ENCODE results near the gene ITGB7.
A peak's percentile ranks its signal among the peaks of the same experiment; 100 is the strongest.

Gene ITGB7

DNA sequence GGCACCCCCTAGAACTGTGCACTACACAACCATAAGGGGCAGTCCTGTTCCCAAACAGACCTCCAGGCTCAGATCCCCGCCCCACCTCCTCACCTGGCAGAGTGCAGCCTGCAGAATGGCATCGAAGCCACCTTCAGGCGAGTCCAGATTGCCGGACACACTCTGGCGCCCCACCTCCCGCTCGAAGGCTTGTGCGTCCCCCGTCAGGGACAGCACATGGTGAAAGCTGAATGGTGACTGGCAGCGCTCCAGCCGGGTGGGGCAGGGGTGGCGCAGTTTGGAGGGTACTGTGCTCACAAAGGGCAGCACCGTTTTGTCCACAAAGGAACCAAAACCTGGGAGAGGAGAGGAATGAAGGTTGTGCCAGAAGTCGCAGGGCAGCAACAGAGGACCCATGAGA, 10.6 kb downstream of the ITGB7 start:
- DNase-seq (ENCODE audit: low read depth) = no peak

DNA sequence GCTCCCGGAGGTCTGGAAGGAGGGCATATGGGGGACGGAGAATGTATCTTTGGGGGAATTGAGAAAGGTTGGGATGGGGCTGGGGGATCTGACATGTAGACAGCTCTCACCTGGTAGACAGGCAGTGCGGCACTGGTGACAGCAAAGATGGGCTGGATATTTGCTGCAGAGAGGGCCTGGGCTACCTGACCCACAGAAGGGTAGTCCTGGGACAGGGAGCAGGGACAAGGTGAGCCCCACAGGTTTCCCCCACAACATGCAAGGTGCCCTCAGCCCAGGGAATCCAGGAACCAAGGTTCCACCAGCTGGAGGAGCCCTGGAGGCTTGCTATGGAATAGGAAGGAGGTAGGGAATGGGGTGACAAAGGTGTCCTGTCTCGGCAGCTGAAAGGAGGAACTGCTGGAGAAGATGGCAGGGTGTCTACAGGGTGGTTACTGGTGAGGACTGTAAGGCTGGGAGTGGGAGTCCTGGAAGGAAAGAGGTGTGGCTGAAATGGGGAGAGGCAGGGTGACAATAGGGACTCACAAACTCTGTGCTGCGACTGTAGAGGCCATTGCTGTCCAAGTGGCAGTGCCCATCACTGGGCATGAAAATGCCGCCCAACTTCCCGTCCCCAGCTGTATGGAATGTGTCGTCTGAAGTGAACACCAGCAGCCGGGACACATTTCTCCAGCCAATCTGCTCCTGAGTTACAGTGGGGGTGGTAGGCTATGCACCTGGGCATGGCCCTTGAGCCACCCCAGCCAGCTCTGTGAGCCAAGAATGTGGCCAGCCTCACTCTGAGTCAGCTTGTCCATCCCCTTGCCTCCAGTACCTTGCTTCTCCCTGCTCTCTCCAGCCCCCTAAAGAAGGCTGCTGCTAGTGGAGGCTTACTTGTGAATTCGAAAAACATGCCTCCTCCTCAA, 11.3 kb downstream of the ITGB7 start:
- no peak for DNase-seq (ENCODE audit: low read depth)

DNA sequence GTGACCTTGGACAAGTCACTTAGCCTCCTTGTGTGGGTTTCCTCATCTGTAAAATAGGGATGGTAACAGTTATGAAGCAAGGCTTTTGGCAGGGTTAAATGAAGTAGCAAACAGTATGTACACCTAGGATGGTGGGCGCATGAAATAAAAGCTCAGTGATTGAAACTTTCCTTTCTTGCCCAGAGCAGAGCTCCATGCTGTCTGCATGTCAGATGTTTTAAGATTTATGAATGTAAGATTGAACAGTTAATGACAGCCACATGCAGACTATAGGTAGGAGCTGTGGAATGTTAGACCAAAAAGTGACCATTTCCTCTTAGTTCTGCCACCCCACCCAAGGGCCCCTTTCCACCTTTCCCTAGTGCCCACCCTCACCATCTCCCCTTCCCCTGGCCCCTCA, 12.1 kb downstream of the ITGB7 start:
- DNase-seq (ENCODE audit: low read depth) = no peak

DNA sequence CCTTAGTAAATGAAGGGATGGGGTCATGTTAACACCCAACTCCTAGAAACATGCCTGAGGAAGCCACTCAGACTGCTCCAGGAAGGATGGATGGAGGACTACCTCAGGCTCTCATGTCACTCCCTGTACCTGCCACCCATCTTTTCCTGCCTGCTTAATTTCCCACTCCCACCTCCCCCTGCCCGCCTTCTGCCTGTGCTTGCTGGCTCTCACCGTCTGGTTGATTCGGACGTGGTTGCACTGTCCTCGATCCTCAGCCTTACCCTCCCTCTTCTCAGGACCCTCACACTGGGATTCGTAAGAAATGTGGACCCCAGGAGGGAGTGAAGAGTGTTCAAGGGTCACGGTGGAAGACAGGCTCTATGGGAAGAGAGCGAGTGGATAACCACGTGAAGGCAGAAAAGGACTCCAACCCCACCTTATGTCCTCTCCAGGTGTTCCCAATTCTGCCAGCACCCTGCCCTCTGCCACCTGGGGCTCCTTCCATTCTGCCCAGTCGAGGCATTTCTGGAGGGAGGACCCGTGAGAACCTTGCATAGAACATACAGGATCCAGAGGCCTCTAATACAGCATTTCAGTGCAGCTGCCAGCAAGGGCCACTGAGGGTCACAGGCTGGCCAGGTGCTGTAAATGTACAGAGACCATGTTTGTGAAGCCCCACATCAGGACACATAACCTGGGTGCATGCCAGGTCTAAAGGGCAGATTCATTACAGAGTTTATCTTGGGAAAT, 12.9 kb downstream of the ITGB7 start:
- DNase-seq (ENCODE audit: low read depth) = no peak

DNA sequence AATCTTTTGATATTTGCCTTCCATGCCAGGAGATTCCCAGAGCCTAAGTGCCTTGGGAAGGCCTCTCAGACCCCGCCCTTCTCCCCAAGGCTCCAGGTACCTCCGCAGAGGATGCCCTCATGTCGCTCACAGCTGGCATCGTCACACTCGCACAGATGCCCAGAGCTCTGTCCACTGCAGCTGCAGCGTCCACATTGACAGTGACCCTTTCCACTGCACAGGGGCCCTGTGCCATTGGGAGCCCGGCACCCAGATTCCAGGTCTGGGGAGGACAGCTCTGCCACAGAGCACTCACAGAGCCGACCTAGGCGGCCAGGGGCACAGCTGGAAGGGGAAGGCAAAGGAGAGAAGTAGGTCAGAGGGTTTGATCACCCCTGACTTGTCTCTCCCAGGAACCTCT, 14.0 kb downstream of the ITGB7 start:
- DNase-seq (ENCODE audit: low read depth) = no peak

DNA sequence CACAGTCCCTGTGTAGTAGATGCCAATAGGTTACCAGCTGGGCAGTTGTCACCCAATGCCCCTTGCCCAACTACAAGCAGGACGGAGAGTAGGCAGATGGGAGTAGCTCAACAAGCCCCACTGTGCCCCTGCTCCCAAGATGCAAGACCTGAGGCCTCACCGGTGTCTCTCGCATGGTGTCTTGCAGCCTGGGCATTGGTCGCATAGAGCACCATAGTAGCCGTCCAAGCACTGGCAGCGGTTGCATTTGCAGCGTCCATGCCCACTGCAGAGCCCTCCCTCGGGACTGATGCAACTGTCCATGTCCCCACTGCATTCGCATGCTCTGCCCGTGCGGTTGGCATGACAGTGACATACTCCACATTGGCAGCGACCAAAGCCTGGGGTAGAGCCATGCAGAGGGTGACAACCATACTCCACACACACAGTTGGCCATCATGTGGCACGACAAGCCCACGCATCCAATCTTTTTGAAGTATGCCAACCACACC, 14.5 kb downstream of the ITGB7 start:
- no peak for DNase-seq (ENCODE audit: low read depth)

DNA sequence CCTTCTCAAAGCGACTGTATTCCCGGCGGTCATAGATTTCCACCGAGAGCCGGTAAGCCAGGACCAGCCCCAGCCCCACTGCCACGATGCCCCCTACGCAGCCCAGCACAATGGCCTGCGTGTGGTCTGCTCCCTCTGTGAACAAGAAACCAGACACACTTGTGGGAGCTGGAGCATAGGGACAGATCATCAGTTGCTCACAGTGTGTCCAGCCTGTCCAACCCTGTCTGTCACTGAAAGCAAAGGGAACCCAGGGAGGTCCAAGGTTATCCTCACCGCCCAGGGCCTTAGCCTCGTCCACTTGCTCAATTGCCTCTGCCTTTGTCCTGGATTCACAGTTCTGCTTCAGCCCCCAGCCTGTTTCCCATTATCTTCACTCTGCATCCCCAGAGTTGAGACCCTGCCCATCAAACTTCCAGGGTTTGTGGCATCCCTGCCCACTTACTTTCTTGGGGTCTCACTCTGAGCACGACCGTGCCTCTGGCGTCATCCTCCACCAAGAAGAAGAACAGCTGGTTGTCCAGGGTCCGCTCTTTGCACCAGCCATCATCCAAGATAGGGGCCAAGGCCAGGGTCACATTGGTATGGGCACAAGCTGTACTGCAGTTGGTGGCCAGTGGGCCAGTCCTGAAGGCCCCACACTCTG, 15.0 kb downstream of the ITGB7 start:
- no peak for DNase-seq (ENCODE audit: low read depth)

DNA sequence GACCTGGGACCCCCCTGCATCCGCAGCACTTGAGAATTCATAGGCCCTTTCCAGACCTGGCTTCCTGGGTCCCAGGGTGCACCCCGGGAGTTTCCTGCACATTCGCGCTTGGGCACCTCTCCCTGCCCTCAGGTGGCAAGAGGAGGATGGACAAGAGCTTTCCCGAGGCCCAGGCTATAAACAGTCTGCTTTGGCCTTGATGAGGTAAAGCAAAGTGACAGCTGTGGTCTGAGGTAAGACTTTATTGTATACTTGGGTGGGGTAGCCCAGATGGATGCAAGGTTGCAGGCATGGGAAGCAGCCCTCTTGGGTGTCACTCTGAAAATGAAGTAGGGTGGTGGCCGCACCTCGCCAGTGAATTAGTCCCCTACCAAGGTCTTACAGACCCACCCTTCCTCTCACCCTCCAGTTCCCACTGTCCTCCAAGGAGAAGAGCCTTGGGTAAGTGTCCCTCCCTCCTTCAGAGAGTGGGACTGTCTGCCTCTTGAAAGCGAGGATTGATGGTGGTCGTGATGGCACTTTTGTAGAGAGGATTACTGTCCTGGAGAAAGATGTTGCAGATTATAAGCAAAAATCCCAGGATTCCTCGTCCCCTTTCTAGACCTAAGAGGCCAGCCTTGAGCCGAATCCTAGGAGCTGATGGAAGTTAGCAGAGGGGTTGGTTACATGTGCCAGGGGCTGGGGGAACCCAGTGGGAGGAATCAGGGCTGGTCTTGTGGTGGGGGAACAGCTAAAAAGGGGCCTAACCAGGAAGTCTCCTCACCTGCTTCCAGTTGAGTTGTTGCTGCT, 15.8 kb downstream of the ITGB7 start:
- DNase-seq (ENCODE audit: low read depth) = no peak

DNA sequence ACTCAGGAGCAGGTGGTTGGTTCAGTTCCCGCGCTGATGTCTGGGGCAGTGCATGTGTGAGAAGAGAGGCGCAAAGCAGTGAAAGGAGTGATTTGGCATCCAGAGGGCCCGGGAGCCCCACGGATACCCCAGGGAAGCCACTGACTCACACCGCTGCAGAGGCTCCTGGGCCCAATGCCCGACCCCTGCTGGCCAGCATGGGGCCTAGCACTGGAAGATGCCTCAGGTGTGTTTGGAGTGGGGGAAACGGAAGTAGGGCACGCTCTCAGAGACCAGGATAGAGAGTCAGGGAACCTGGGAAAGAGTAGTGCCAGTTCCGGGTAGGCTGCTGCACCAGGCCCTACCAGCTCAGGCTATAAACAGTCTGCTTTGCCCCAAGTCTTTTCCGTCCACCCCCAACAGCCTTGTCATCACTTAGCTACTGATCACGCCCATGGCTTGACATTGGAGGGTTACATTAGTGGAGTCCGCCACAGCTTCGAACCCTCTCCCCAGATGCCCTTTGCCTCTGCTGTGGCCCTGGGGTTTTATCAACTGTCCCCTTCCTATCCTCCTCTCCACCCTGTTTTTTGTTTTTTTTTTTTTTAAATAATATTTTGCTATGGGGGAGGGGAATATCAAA, 16.8 kb downstream of the ITGB7 start:
- no peak for DNase-seq (ENCODE audit: low read depth)

DNA sequence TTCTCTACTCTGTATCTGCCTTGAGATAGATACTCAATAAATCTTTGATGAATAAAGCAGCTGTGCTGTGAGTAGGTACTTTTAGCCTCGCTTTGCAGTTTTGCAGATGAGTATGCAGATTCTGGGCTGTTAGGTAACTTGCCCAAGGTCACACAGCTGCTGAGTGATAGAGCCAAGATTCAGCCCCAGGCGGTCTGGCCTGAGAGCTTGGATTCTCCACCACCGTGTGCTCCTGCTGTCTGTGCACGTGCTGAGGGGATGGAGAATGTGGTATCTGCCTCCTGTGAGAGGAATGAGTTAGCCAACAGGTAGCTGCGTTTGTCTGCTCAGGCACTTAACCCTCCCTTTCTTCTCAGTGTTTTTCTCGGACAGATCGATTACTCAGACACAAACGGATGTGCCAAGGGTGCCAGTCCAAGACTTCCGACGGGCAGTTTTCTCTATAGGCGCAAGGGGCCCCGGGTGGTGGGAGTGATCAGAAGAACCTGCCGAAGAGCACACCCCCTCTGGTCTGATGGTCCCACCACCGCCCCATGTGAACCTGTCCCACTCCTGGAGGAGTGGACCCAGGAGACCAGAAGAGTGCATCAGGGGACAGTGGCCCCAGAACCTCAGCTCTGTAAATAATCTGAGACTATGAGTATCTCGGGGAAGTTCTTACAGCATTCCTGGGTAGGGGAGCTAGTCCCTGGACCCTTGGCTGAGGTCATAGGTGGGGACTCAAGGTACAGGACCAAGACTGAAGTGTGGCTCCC, 19.7 kb downstream of the ITGB7 start:
- DNase-seq (ENCODE audit: low read depth) = no peak

DNA sequence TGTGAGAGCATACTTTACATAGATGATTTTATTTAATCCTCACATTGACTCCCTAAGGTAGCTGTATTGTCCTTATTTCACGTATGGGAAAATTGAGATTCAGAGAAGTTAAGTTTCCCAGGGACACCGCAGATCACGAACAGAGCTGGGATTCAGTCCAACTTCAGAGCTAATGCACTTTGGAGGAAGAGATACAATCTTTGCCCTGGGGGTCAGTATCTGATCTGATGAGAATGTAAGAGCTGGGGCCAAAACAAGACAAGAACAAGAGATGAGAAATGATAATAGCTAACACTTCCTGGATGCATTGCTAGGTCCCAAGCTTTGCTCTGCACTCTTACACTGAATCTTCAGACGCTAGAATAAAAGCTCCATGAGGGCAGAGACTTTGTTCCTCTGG, 20.3 kb downstream of the ITGB7 start:
- DNase-seq (ENCODE audit: low read depth) = no peak

DNA sequence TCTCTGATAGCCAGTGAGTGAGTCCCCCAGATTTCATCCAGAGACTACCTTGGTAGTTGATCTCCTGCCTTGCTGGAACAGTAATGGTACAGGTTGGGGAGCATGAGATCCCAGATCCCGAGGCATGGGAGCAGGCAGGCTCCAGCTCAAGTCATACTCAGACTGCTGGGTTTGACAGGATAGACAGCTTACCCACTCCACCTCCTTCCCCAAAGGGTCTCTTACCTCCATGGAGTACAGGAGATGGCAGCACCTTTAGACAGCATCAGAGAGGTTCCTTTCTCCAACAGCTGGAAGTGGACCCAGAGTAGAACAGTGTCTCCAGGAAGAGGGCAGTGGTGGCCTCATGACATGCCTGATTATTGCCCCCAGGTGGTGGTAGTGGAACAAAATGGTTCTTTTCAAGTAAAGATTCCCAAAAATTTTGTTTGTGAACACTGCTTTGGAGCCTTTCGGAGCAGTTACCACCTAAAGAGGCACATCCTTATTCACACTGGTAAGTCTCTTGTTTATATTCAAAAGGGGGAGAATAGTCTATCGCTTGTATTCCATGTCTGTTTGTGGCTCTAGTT, 21.4 kb downstream of the ITGB7 start:
- DNase-seq (ENCODE audit: low read depth) = no peak

DNA sequence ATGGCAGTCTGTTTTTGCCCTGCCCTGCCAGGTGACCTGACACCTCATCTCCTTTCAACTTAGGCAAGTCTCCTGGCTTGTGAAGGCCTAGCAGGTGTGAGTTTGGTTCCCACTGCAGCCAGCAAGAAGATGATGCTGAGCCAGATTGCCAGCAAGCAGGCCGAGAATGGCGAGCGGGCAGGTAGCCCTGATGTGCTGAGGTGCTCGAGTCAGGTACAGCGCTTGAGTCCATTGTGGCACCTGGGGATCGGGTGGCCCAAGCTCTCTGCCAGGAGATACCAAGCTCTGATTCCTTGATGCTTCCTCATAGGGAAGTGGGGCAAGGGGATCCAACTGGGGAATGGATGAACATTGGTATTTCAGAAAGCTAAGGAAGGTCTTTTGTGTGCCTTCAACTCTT, 22.2 kb downstream of the ITGB7 start:
- no peak for DNase-seq (ENCODE audit: low read depth)

DNA sequence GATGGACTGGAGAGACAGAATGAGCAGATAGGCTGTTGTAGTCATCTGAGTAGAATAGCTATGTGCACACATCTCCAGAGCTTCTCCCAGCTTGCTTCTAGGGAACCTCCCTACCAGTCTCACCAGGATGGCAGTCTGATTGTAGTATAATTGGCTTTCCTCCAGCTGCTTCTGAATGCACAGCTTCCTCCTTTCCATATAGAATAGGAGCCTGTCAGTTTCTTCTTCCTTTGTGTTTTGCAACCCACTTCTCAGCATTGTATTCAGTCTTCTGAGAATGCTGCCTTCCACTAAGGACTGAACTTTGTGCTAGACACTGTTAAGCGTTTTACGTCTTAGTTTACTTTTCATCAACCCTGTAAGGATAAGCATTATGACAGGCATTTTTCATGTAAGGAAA, 24.1 kb downstream of the ITGB7 start:
- no peak for DNase-seq (ENCODE audit: low read depth)

DNA sequence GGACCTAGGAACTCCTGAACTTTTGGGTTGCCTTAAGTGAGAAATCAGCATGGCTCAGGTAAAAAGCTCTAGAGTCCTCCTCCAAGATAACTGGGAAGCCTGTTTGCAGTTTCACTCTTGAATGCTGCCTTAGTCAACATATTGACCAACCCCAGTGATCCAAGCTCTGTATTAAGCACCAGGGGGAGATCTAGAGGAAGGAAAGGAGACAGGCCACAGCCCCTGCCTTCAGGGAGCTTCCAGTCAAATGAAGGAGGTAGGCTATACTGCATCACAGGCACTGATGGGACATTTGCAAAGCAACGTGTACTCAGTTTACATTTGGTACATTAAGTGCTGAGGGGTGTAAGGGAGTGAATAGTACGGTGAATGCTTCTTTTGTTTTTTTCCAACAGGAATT, 25.1 kb downstream of the ITGB7 start:
- no peak for DNase-seq (ENCODE audit: low read depth)

DNA sequence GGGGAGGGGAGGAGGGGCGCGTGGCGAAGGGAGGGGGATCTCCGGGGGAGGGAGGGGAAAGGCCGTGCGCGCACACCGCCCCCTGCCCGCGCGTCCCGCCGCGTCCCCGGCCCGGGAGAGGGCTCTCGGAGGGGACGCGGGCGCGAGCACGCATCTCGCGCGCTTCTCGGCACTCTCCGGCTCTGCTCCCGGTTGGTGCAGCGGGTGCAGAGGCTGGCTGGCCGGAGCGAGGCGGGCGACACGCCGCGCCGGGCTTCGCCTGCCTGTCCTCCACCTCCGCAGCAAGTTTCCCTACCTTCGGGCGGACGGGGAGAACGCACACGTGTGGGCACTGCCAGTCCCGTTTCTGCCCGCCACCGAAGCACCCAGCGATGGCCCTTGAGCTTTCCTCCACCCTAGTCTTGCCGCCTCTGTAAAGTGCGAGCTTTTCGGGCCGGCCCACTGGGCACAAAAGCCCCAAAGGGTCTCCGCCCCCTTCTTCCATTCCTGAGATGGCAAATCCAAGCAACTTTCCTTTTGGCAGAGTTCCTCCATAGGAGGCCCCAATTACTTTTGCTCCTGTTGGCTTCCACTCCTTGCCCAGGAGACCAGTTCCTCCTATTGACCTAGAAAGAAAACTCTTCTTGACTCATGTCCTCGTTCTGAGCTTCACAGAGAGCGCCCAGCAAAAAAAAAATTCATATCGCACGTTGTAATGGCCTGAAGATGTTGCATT, 26.0 kb downstream of the ITGB7 start:
- no peak for DNase-seq (ENCODE audit: low read depth)

DNA sequence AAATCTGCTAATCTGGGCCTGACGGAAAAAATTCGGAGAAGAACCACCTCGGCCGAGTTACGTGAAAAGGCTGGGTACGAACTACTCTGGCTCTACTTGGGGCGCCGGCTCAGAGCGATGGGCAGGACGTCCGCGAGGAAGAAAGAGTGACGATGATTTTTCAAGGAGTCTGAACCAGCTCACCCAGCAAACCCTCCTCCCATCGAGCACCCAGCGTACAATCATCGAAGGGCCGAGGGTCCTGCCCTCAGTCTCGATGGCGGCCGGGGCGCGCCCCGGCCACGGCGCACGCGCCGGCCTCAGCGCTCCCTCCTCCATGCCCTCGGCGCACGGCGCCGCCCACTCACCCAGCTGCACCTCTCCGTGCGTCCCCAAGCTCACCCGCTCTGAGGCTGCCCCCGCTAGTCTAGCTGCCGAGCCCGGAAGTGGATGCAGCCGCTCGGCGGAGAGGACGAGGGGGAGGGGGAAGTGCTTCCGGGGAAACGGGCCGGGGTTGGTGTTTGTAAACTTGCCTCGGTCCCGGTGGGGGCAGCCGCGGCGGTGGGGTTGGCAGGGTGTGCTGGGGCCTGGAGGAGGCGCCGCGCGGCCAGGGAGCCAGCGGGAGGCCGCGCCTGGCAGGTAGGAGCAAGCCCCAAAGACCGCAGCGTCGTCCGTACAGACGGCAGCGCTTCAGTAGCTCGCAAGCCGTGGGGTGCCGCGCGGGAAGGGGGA, 26.7 kb downstream of the ITGB7 start, which contains the start of the genes CSAD and ZNF740:
Gene CSAD (minus strand): TSS at position 706 of the 711 bp plus-strand sequence. CDS start 7,455 bp downstream, outside the sequence.
Gene ZNF740 (plus strand): TSS at position 503 of the 711 bp plus-strand sequence. CDS start 1,262 bp downstream, outside the sequence.
- peak; percentile 87 for DNase-seq (ENCODE audit: low read depth)

DNA sequence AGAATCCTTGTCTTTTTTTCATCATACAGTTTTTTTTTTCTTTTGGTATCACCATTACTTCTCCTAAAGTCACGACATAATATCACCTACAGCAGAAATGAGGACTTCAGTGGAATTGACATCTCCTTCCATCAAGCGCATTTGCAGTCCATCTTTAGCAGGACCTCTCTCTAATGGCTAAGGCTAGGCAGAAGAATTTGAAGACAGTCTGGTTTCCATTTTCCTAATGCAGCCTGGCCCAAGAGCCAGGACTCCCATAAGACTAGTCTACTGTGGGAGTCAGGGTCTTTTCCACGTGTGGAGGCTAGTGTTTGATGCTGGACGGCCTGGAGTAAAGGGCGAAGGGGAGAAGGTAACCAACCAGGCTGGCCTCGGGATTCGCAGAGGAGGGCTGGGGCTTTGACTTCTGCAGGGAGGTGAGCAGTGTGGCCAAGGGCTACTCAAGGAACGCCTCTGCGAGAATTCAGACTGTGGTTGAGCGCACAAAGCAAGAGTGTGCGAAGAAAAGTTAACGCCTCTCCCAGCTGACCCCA, 27.3 kb downstream of the ITGB7 start:
- no peak for DNase-seq (ENCODE audit: low read depth)

Data from non-pigmented ciliary epithelial cell (primary cell).